NT2/D1 (cell line): ENCODE measurements around the gene SNCAIP.

Experiments
- DNase-seq: peaks from one replicate; pipeline ENCODE4 v3.0.0-alpha.2; 2011; ENCODE audit warnings: low read depth, low spot score
- H3K27me3 ChIP-seq: 2 replicates; pipeline ENCODE4 v1.6.0; 2011; ENCODE audit warnings: mild to moderate bottlenecking; ENCODE audit not compliant: insufficient read length, insufficient read depth
- H3K36me3 ChIP-seq: 2 replicates; pipeline ENCODE4 v1.6.1; 2011; ENCODE audit warnings: mild to moderate bottlenecking, low read length, mixed read lengths; ENCODE audit not compliant: insufficient read depth, insufficient read length
- H3K4me1 ChIP-seq: 2 replicates; pipeline ENCODE4 v1.5.1; 2011; ENCODE audit not compliant: insufficient read depth, insufficient read length
- H3K4me3 ChIP-seq: 2 replicates; pipeline ENCODE4 v1.5.1; 2011; ENCODE audit warnings: low read depth; ENCODE audit not compliant: insufficient read length
- H3K9ac ChIP-seq: 2 replicates; pipeline ENCODE4 v1.6.0; 2011; ENCODE audit warnings: low read depth; ENCODE audit not compliant: insufficient read length
- H3K9me3 ChIP-seq: 2 replicates; pipeline ENCODE4 v1.5.1; 2011; ENCODE audit warnings: mild to moderate bottlenecking, low read length; ENCODE audit not compliant: insufficient read depth
- SUZ12 ChIP-seq: IDR thresholded peaks from 2 replicates; pipeline ENCODE4 v1.6.1; 2011; ENCODE audit not compliant: insufficient read length, insufficient read depth; ENCODE audit errors: extremely low read depth
- YY1 ChIP-seq: IDR thresholded peaks from 2 replicates; pipeline ENCODE4 v1.6.1; 2011; ENCODE audit not compliant: insufficient read length, insufficient read depth
- ZNF274 ChIP-seq: IDR thresholded peaks from 2 replicates; pipeline ENCODE4 v1.6.1; 2011; ENCODE audit warnings: mild to moderate bottlenecking, low read depth, low read length

Gene SNCAIP

DNA sequence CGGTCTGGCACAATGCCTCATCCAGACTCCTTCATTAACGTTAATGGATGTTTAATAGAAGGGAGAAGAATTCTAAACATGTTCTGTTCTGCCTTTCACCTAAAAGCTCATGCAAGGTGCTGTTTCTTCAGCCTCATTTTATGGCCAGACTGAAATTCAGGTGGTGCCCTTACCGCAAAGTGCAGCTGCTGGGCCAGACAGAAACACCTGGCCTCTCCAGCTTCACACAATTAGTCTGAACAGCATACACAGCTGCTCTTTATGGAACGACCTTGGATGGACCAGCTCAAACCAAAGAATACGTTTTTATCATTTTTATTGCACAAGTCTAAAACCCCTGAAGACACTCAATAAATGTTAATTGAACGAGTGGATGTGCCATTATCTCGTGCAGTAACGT is 4.6 kb downstream of the SNCAIP start:
- Histone ChIP-seq H3K9ac (no peak overlapping the region), H3K9me3 (no peaks in the 10 kb centered on the region), H3K27me3 (peaks cover 24% of the 10 kb centered on the region), H3K4me3 (no peak overlapping the region), H3K36me3 (no peaks in the 10 kb centered on the region), H3K4me1 (no peaks in the 10 kb centered on the region)
- DNase-seq, result no peak
- no peak for TF ChIP-seq ZNF274
- TF ChIP-seq YY1, result no peak

DNA sequence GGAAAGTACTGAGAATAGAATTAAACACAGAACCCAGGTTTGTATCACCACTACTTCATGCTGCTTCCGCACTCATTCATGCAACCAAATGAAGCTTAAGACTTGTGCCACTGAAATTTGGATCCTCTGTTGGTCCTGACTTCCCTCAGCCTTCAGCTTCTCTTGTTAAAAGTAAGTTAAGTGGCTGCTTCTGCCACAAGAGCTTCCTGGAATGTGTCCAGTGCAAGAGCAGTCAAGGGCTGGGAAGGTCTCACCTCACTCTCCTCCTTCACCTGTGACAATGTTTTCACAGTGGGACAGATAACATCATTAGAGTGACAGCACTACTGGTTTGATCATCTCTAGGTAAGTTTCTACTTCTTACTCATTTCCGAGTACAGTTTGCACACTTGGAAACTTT is 7.9 kb downstream of the SNCAIP start:
- no peaks in the 10 kb centered on the region for H3K36me3 ChIP-seq
- DNase-seq, result no peak
- H3K9ac ChIP-seq, result no peak overlapping the region
- no peak overlapping the region for H3K4me3 ChIP-seq
- H3K9me3 ChIP-seq, result no peaks in the 10 kb centered on the region
- no peaks in the 10 kb centered on the region for H3K27me3 ChIP-seq
- no peaks in the 10 kb centered on the region for H3K4me1 ChIP-seq
- TF ChIP-seq YY1 (no peak), ZNF274 (no peak), SUZ12 (no peak)

DNA sequence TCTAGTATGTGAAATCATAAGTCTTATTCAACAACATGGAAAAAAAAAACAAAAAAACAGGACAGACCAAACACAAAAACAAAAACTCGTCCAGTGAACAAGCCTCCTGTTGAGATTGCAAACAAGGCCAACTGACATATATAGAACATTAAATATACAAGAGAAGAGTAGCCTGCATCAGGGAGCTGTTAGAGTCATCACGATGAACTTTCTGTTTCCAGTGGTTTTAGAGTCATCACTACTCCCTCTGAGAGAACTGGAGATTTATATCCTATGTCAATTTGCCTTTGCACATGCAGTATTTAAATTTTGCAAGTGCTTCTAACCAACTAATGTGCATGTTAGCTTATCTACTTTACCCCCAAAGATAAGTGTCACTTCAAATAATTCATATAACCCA is 9.9 kb downstream of the SNCAIP start:
- H3K4me3 ChIP-seq, result no peak overlapping the region
- no peak for TF ChIP-seq SUZ12
- no peak for TF ChIP-seq ZNF274
- no peak for TF ChIP-seq YY1
- no peaks in the 10 kb centered on the region for H3K9me3 ChIP-seq
- DNase-seq, result no peak
- no peak overlapping the region for H3K9ac ChIP-seq
- H3K27me3 ChIP-seq, result no peaks in the 10 kb centered on the region
- H3K4me1 ChIP-seq, result no peaks in the 10 kb centered on the region
- no peaks in the 10 kb centered on the region for H3K36me3 ChIP-seq

DNA sequence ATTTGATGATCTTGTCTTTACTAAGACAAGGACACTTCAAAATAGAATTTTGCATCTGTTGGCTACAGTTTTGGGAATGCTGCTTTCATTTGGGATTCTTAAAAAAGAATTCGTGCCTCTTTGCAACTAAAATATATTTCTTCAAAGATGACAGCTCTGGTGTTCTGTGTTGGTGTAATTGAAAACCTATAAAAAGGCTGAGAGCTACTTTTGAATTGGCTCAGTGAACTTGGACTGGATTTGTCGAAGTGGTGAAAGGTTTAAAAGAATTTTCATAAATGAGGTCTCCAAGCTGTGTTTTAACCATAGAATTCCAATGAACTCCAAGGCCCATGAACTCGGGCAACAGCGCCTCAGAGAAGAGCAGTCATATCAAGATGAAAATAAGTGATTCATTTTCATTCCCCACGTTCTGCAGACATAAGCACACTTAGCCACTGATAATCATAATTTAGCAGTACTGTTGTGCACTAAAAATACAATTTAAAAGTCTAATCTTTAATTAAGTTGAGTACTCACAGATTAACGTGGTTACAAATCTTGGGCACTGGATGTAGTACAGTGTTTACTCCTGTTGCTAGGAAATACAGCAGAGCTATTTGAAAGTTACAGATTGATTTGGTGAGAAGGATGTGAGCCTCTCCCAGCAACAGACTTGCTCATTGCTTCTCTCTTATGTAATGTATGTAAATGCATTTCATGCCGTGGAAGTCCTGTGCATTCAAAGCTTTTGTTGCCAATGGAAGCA is 10.9 kb downstream of the SNCAIP start:
- DNase-seq, result no peak
- Histone ChIP-seq H3K4me3 (no peak overlapping the region), H3K27me3 (no peaks in the 10 kb centered on the region), H3K36me3 (no peaks in the 10 kb centered on the region), H3K4me1 (no peaks in the 10 kb centered on the region), H3K9me3 (no peaks in the 10 kb centered on the region), H3K9ac (no peak overlapping the region)
- TF ChIP-seq SUZ12, result no peak
- no peak for TF ChIP-seq ZNF274
- TF ChIP-seq YY1, result no peak

DNA sequence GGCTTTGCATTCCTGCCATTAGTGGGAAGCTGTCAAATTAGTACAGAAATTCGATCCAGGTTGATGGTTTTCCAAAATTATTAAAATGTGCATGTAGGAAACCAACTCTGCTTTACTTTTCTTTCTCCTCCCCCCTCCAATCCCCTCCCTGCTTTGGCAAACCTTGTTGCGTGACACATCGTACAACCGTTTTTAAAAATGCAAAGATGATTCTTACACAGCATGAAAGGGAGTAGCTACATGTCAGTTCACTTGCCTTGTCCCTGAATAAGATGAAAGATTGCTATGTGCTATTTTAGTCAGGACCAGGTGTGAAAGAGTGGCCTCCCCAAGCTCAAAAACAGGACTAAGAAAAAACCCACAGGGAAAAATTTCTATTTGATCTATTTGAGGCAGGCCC is 11.7 kb downstream of the SNCAIP start:
- Histone ChIP-seq H3K9me3 (no peaks in the 10 kb centered on the region), H3K4me1 (no peaks in the 10 kb centered on the region), H3K4me3 (no peak overlapping the region), H3K27me3 (no peaks in the 10 kb centered on the region), H3K36me3 (no peaks in the 10 kb centered on the region), H3K9ac (no peak overlapping the region)
- TF ChIP-seq SUZ12, result no peak
- no peak for TF ChIP-seq ZNF274
- TF ChIP-seq YY1, result no peak
- DNase-seq, result no peak

DNA sequence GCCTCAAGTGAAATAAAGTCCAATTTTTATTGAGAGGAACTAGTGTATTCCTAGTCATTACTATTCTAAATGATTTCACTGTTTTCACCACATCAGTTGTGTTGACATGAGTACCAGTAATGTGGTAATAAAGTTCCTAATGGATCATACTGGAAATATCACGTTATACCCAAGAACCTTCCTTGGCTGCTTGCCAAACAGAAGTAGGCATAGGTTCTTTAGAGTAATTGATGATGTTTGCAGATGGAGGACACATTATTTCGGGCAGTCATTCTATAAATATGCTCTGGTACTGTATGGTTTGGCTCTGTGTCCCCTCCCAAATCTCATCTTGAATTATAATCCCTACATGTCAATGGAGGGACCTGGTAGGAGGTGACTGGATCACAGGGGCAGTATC is 15.1 kb downstream of the SNCAIP start:
- H3K27me3 ChIP-seq, result no peaks in the 10 kb centered on the region
- H3K4me1 ChIP-seq, result no peaks in the 10 kb centered on the region
- DNase-seq, result no peak
- TF ChIP-seq SUZ12, result no peak
- TF ChIP-seq YY1, result no peak
- TF ChIP-seq ZNF274, result no peak
- no peak overlapping the region for H3K4me3 ChIP-seq
- no peak overlapping the region for H3K9ac ChIP-seq
- H3K36me3 ChIP-seq, result no peaks in the 10 kb centered on the region
- H3K9me3 ChIP-seq, result no peaks in the 10 kb centered on the region

DNA sequence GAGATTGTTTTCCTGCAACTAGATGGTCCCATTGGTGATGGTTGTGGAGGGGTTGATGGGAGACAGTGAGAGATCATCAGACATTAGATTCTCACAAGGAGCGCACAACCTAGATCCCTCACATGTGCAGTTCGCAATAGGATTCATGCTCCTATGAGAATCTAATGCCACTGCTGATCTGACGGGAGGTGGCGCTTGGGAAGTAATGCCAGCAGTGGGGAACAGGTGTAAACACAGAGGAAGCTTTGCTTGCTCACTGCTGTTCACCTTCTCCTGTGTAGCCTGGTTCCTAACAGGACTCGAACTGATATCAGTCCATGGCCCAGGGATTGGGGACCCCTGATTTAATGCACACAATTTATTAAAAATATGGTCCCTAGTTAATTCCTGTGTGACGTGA is 18.8 kb downstream of the SNCAIP start:
- Histone ChIP-seq H3K4me3 (no peak overlapping the region), H3K36me3 (no peaks in the 10 kb centered on the region), H3K4me1 (no peaks in the 10 kb centered on the region), H3K9ac (no peak overlapping the region), H3K27me3 (no peaks in the 10 kb centered on the region), H3K9me3 (no peaks in the 10 kb centered on the region)
- no peak for DNase-seq
- TF ChIP-seq SUZ12, result no peak
- TF ChIP-seq YY1, result no peak
- no peak for TF ChIP-seq ZNF274
